HG03045 (cell line): ENCODE measurements around the gene ILF3.

Experiments used
- ATAC-seq: cut with Tn5 transposase; IDR thresholded peaks from one replicate; pipeline ENCODE4 v1.9.1; 2021; ENCODE audit warnings: mild to moderate bottlenecking, moderate library complexity; ENCODE audit not compliant: unreplicated experiment

ILF3 gene

DNA sequence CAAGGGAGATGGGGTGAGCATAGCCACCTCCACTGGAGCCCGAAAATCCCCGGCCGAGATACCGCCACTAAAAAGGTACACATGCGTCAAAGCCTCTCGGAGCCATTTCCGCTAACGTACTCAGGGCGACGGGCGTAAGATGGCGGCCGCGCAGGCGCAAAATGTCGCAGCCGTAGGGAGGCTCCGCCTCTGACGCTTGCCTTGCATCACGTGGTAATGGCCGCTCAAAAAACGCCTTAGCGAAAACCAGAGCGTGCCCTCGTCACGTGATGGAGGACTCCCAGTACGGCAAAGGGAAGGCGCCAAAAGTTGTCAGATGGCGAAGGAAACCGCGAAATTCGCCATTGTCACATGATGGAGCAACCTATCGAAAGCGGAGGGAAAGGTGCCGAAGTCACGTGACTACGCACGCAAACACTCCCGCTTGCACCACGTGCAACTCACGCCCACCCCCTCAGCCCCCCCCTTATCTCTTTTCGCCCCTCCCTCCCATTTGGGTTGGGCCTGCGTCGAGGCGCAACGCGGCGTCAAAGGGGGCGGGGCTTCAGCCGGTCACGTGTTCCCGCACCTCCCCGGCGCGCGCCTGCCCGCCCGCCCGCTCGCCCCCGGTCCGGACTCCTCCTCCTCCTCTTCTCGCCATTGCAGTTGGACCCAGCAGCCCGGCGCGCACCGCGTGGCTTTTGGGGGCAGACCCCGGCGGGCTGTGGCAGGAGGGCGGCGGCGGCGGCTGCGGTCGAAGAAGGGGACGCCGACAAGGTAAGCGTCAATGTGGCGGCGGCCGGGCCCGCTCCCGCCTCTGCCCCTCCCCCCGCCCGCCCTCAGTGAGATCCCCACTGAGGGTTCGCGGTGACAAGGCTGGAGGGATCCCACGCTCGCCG, at the start of gene ILF3:
Gene ILF3 (plus strand): TSS at position 615 of the 878 bp plus-strand sequence. CDS start 16,260 bp downstream, outside the sequence.
- peak; percentile 70 for ATAC-seq

DNA sequence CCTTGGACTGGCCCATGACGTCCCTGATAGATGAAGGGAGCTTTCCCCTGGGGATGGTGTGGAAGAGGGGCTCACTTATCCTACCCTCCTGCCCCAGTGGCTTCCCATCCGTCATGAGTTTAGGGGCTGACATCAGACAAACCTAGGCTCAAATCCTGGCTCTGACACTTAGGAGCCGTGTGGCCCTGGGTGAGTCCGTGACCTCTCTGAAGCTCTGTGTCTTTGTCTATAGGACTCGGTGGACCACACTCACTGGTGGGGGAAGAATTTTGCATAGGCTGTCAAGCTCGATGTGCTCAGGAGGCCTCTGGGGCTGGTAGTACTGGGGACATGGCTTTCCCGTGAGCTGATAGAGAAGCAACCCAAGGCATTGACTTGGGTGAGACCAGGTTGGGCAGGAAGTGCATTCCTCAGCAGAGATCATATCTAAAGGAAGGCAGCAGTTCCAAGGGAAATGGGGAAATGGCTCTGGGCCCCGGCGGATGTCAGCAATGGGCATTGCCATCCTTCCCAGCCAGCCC, 49.6 kb upstream of the ILF3 start:
- ATAC-seq: no peak

DNA sequence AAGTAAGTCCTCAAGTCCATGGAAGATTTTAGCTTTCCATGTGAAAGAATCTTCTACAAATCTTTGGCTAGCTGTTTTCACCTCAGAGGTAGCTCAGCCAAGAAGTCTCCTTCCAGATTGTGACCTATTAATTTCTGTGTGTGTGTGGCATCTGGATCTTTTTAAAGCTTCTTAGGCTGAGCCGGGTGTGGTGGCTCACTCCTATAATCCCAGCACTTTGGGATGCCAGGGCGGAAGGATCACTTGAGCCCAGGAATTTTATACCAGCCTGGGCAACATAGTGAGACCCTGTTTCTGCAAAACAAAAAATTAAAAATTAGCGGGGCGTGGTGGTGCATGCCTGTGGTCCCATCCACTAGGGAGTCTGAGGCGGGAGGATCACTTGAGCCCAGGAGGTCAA, 42.2 kb upstream of the ILF3 start:
- ATAC-seq: no peak

DNA sequence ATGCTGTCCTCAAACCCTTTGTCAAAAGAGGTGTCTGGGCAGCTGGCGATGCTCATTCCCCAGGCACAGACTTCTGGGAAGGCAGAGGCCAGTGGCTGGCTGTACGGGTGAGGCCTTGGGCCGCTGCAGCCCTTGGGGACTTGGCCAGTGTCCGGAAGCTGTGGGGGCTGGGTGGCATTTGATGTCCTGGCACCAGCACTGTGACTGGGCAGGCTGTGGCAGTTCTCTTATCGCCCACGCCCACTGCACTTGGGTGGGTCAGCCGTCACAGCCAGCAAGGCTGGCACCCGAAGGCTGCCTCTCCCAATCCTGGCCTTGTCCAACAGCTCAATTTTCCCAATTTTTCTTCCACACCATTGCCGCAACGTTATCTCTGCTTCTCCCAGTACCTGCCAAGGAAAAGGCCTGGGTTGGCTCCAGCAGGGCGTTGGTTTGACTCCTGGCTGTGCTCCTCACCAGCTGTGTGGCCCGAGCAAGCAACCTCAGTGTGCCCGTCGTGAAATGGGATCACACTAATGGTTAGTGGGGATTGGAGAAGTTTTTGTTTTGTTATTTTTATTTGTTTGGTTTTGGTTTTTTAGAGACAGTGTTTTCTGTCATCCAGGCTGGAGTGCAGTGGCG, 41.5 kb upstream of the ILF3 start:
- ATAC-seq: no peak

DNA sequence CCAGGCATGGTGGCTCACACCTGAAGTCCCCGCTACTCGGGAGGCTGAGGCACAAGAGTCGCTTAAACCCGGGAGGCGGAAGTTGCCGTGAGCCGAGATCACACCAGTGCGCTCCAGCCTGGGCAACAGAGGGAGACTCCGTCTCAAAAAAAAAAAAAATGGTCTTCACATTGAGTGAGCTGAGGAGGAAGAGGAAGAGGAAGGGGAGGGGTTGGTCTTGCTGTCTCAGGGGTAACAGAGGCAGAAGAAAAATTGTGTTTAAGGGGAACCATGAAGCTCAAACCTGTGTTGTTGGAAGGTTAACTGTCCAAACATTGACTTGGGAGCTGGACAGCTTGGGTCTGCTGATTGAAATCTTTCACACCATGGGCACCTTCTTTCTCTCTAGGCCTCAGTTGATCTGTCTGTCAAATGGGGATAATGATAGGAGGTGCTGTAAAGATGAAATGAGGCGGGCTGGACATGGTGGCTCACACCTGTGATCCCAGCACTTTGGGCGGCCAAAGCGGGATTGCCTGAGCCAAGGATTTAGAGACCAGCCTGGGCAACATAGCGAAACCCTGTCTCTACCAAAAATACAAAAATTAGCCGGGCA, 38.6 kb upstream of the ILF3 start:
- ATAC-seq: no peak

DNA sequence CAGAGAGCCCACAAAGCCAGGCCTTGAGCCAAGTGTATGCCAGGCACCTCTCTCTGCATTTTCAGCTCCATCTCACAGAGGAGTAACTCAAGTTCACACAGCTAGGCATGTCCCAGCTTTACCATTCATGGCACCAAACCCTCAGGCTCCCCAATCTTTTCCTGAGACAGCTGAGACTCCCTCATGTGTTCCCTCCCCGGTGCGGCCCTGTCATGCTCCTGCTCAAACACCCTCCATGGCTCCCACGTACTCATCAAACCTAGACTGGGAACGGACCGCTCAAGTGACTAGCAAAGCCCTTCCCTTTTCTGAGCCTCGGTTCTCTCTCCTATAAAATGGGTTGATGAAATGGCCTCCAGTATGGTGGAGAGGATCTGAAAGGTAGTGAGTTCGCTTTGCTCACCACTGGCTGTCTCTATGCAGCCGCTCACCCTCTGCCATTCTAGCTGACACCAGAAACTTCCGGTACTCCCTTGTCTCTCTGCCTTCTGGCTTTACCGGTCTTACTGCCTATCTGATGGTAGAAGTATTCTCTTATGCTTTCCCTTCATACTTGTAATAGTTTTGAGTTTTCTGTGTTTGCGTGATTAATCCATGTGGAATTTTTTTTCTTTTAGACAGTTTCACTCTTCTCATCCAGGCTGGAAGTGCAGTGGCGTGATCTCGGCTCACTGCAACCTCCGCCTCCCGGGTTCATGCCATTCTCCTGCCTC, 36.6 kb upstream of the ILF3 start:
- ATAC-seq: no peak

DNA sequence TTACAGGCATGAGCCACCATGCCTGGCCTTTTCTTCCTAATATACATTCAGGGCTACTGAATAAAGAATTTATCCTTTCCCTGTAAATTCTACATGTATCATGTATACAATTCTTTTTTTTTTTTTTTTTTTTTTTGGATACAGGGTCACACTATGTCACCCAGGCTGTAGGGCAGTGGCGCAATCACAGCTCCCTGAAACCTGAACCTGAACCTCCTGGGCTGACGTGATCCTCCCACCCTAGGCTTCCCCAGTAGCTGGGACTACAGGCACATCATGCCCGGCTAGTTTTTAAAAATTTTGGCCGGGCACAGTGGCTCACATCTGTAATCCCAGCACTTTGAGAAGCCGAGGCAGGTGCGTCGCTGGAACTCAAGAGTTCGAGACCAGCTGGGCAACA, 35.3 kb upstream of the ILF3 start:
- no peak for ATAC-seq

DNA sequence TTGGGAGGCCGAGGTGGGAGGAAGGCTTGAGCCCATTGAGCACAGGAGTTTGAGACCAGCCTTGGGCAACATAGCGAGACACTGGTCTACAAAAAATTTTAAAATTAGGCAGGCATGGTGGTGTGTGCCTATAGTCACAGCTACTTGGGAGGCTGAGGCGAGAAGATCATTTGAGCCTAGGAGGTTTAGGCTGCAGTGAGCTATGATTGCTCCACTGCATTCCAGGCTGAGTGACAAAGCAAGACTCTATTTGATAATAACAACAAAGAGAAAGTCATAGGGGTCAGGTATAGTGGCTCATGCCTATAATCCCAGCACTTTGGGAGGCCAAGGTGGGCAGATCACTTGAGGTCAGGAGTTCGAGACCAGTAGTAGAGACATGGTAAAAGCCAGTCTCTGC, 33.4 kb upstream of the ILF3 start:
- no peak for ATAC-seq

DNA sequence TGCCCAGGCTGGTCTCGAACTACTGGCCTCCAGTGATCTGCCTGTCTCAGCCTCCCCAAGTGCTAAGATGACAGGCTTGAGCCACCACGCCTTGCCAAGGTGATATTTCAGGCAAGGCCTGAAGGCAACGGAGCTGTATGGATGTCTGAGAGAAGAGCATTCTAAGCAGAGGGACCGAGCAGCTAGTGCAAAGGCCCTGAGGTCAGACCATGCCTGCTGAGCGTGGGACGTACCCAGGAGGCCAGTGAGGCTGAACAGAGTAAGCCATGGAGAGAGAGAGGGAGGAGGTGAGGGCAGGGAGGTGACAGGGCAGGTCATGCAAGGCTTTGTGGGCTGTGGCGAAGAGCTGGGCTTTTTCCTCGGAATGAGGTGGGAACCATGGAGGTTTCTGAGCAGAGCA, 32.2 kb upstream of the ILF3 start:
- no peak for ATAC-seq

DNA sequence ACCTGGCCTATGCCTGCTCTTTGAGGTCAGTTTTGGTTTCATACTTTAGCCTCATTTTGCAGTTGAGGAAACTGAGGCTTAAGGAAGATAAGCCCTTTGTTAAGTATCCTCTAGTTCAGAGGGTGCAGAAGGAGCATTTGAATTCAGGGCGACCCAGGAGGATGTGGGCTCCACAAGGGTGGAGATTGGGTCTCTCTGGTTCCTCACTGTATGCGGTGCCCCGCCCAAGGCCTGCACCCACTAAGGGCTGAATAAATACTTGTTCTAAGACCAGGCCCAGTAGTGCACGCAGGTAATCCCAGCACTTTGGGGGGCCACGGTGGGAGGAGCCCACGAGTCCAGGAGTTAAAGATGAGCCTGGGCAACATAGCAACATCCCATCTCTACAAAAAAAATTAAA, 29.6 kb upstream of the ILF3 start:
- ATAC-seq: no peak

DNA sequence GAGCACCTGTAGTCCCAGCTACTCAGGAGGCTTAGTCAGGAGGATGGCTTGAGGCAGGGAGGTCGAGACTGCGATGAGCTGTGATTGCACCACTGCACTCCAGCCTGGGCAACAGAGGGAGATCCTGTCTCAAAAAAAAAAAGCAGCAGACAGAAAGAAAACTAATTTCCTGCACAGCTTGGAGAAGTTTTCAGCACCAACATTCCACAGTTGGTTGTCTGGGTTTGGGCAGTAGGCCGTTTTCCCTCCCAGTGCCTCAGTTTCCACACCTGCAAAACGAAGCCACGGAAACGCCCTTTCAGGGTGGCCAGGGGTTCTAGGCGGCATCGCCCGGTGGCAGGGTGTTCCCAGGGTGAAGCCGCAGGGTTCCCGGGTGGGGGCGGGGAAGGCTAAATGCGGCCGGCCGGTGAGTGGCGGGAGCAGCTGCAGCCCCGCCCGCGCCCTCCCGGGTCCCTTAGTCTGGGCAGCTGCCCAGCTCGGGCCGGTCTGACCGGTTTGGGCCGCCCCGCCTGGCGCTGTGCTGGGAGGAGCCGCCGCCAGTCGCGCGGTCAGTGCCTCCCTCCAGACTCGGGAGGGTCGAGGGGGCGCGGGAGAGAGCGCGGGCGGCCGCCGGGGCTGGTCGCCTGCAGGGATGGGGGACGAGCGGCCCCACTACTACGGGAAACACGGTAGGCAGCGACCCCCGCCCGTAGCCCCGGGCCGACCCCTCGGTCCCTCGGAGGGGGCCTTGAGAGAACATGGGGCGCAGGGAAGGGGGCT, 29.0 kb upstream of the ILF3 start, which contains the start of gene SLC44A2:
Gene SLC44A2 (plus strand): TSS at position 551 of the 759 bp plus-strand sequence. CDS start 81 bp downstream, at position 632.
- ATAC-seq: no peak

DNA sequence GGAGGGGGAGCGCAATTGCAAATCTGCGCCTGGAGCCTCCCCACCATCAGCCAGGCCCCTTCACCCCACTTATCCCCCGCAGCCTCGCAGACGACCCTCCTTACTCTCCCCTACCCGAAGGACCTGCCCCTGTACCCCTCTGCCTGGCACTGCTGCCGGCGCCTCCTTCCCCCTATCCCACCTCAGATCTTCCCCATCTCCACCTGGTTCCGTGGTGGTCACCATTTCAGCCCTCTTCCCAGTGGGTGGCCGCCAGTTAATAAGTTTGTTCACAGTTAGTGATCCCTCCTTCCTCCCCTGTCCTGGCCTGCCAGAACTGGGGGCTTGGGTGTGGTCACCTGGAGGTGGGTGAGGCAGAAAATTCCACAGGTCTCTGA, 28.4 kb upstream of the ILF3 start:
- ATAC-seq: no peak

DNA sequence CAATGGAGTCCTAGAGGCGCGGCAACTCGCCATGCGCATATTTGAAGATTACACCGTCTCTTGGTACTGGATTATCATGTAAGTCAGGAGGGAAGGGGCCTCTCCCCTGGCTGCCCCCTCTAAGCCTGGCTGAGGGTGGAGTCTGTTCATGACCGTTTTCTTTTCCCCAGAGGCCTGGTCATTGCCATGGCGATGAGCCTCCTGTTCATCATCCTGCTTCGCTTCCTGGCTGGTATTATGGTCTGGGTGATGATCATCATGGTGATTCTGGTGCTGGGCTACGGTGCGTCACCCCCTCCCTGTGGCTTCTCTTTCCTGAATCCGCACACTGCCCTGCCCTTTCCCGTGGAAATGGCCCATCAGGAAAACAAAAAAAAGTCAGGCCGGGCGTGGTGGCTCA, 22.3 kb upstream of the ILF3 start:
- no peak for ATAC-seq

DNA sequence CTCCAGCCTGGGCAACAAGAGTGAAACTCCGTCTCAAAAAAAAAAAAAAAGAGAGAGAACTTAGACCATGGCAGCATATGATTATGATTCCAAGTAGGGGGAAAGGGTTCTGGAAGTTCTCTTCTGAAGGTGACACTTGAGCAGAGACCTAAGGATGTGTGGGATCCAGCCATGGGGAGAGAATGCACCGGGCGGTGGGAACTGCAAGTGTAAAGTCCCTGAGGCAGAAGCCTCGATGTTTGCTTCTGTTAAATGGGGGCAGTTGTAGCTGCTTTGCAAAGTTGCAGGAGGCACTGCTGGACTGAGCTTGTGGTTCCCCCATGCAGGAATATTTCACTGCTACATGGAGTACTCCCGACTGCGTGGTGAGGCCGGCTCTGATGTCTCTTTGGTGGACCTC, 19.7 kb upstream of the ILF3 start:
- ATAC-seq: no peak

DNA sequence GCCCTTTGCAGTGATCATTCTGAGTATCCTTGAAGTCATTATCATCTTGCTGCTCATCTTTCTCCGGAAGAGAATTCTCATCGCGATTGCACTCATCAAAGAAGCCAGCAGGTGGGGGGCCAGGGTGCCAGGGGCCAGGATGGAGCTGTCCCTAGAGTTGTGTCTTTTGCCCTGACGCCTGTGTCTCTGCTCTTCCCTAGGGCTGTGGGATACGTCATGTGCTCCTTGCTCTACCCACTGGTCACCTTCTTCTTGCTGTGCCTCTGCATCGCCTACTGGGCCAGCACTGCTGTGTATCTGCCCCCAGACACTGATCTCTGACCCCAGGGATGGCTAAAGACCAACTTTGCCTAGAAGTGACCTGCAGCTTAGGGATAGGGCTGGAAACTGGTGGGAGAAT, 19.2 kb upstream of the ILF3 start:
- no peak for ATAC-seq

DNA sequence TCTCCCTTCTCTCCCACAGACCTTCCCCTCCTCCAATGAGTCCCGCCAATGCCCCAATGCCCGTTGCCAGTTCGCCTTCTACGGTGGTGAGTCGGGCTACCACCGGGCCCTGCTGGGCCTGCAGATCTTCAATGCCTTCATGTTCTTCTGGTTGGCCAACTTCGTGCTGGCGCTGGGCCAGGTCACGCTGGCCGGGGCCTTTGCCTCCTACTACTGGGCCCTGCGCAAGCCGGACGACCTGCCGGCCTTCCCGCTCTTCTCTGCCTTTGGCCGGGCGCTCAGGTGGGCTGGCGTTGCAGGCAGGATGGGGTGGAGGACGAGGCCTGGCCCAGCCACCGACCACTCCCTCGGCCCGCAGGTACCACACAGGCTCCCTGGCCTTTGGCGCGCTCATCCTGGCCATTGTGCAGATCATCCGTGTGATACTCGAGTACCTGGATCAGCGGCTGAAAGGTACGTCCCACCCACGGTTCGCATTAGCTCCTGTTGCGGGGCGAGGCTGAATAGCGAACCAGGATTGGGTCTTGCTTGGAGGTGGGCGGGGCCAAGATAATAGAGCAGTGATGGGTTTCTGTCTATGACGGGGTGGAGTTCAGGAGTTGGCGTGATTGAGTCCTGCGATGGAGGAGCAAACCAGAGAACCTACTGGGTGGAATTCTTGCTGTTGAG, 17.7 kb upstream of the ILF3 start:
- ATAC-seq: no peak

DNA sequence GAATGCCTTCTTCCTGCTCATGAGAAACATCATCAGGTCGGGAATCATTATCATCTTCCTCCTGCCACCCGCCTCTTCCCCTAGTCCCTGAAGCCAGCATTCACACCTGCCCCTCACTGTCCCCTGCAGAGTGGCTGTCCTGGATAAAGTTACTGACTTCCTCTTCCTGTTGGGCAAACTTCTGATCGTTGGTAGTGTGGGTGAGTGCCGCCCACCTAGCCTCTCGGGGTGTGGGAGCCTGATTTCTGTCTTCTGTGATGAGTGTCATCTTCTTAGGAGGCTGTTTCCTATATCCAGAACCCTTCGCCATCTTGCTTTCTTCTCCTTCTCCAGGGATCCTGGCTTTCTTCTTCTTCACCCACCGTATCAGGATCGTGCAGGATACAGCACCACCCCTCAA, 16.3 kb upstream of the ILF3 start:
- no peak for ATAC-seq

DNA sequence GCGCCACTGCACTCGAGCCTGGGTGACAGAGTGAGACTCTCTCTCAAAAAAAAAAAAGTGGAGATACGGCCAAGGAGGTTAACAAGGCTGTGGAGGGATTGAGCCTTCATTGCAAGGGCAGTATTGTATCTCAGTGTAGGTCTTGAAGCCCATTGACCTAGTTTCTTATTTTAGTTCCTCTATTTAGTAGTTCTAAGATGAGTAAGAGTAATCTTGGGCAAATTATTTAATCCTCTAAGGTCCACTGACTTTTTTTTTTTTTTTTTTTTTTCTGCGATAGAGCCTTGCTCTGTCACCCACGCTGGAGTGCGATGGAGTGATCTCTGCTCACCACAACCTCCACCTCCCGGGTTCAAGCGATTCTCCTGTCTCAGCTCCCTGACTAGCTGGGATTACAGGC, 14.3 kb upstream of the ILF3 start:
- no peak for ATAC-seq

DNA sequence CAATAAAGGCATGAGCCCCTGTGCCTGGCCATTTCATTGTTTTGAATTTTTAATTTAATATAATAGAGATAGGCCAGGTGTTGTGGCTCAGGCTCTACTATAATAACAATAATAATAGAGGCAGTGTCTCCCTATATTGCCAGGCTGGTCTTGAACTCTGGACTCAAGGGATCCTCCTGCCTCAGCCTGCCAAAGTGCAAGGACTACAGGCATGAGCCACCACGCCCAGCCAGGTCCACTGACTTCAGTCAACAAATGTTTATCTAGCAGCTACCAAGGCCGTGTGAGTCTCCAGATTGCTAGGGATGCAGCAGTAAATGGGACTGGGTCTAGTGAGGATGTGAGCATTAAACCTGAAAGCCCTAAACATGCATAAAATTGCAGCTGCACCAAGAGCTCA, 13.8 kb upstream of the ILF3 start:
- no peak for ATAC-seq

DNA sequence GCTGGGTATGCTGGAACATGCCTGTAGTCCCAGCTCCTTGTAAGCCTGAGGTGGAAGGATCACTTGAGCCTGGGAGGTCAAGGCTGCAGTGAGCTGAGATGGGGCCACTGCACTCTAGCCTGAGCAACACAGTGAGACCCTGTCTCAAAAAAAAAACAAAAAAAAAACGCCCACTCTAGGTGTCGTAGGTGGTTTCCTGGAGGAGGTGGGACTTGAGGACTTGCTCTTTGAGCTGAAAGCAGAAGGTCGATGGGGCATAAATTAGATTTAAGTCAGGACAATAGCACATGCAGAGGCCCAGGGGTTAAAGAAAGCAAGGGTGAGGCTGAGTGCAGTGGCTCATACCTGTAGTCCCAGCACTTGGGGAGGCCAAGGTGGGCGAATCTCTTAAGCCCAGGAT, 12.9 kb upstream of the ILF3 start:
- ATAC-seq: no peak
